Mesendoderm (in vitro differentiated cells): ENCODE data around the gene ARHGEF17.

Experiments used
- DNase-seq: peaks from one replicate; pipeline ENCODE4 v3.0.0; 2013
- H2AK5ac ChIP-seq: 2 replicates; pipeline ENCODE4 v1.6.1; 2013; ENCODE audit warnings: low read length, inconsistent platforms
- H2BK120ac ChIP-seq: 2 replicates; pipeline ENCODE4 v1.6.1; 2013; ENCODE audit warnings: low read depth, mild to moderate bottlenecking, low read length, moderate library complexity, mixed read lengths
- H2BK15ac ChIP-seq: replicated peaks from 2 replicates; pipeline ENCODE4 v1.6.1; 2013; ENCODE audit warnings: low read depth, mild to moderate bottlenecking, moderate library complexity
- H2BK5ac ChIP-seq: 2 replicates; pipeline ENCODE4 v1.6.1; 2013; ENCODE audit warnings: low read length, inconsistent platforms
- H3K18ac ChIP-seq: 2 replicates; pipeline ENCODE4 v1.6.1; 2013; ENCODE audit warnings: mild to moderate bottlenecking, low read length, mixed read lengths
- H3K23ac ChIP-seq: one replicate; pipeline ENCODE4 v1.6.1; 2013; ENCODE audit warnings: low read length
- H3K27ac ChIP-seq: 2 replicates; pipeline ENCODE4 v1.5.1; 2013; ENCODE audit warnings: low read depth, mild to moderate bottlenecking, inconsistent platforms, low read length, moderate library complexity
- H3K27me3 ChIP-seq: 2 replicates; pipeline ENCODE4 v1.6.1; 2013; ENCODE audit warnings: low read length, control low read depth, mild to moderate bottlenecking, inconsistent platforms; ENCODE audit not compliant: insufficient read depth, poor library complexity
- H3K36me3 ChIP-seq: 2 replicates; pipeline ENCODE4 v1.6.1; 2013; ENCODE audit warnings: low read length, inconsistent platforms; ENCODE audit not compliant: control insufficient read depth, insufficient read depth
- H3K4ac ChIP-seq: one replicate; pipeline ENCODE4 v1.6.1; 2013; ENCODE audit warnings: low read depth, mild to moderate bottlenecking, low read length, moderate library complexity
- H3K4me1 ChIP-seq: 2 replicates; pipeline ENCODE4 v1.6.1; 2013; ENCODE audit warnings: low read depth, low read length, inconsistent platforms; ENCODE audit not compliant: control insufficient read depth
- H3K4me2 ChIP-seq: 2 replicates; pipeline ENCODE4 v1.6.1; 2013; ENCODE audit warnings: low read length
- H3K4me3 ChIP-seq: 2 replicates; pipeline ENCODE4 v1.5.1; 2013; ENCODE audit warnings: mild to moderate bottlenecking, low read length
- H3K56ac ChIP-seq: one replicate; pipeline ENCODE4 v1.6.1; 2013; ENCODE audit warnings: low read length
- H3K79me1 ChIP-seq: 2 replicates; pipeline ENCODE4 v1.6.1; 2013; ENCODE audit warnings: low read length, inconsistent platforms
- H3K79me2 ChIP-seq: 2 replicates; pipeline ENCODE4 v1.6.1; 2013; ENCODE audit warnings: mild to moderate bottlenecking, low read length; ENCODE audit not compliant: control insufficient read depth, insufficient read depth
- H3K9ac ChIP-seq: 2 replicates; pipeline ENCODE4 v1.6.1; 2013; ENCODE audit warnings: low read length, inconsistent platforms
- H4K5ac ChIP-seq: one replicate; pipeline ENCODE4 v1.6.1; 2013; ENCODE audit warnings: low read length
- H4K8ac ChIP-seq: one replicate; pipeline ENCODE4 v1.6.1; 2013; ENCODE audit warnings: low read depth, mild to moderate bottlenecking, control low read depth, low read length, moderate library complexity
- WGBS: extraction: QIAGEN DNeasy Blood & Tissue Kit; methylation state at CpG from one replicate; pipeline ENCODE4 v1.1.7; 2013; ENCODE audit warnings: low lambda C conversion rate, missing lambda C conversion rate; ENCODE audit not compliant: insufficient coverage; ENCODE audit errors: extremely low coverage; 5-methylcytosine and 5-hydroxymethylcytosine counted together

ARHGEF17 gene

DNA sequence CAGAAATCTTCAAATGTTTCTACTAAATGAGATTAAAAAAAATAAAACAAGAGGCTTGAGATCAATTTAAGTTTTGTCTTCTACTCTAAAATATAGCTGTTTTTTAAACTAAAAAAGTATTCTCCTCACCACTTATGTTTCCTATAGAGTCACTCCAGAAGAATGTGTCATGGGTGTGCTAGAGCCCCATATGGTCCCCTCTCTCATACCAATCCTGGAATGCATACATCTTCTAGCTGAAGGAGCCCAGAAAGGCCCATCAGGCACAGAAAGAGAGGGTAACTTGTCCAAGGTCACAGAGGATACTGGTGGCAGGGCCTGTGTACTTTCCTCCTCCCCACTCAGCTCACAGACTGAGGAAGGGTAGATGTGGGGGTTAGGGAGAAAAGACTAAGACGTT is 102.6 kb downstream of the ARHGEF17 start:
- Histone ChIP-seq H4K8ac (no peak overlapping the region), H4K5ac (no peak overlapping the region), H3K79me2 (no peaks in the 10 kb centered on the region), H3K18ac (no peak overlapping the region), H3K4me1 (no peaks in the 10 kb centered on the region), H3K23ac (no peak overlapping the region), H3K9ac (no peak overlapping the region), H3K36me3 (peaks cover 2% of the 10 kb centered on the region), H3K4me2 (no peak overlapping the region), H3K79me1 (no peaks in the 10 kb centered on the region), H2BK120ac (no peak overlapping the region), H3K4me3 (no peak overlapping the region), H3K27me3 (no peaks in the 10 kb centered on the region), H3K4ac (no peak overlapping the region), H3K56ac (no peak overlapping the region), H2BK15ac (no peak overlapping the region), H3K27ac (no peak overlapping the region), H2BK5ac (no peak overlapping the region), H2AK5ac (no peak overlapping the region)
- no CpG with 5 or more reads among the region's 1 CpG for WGBS
- DNase-seq, result peak; percentile 37

- H3K4me1 ChIP-seq, result no peaks in the 10 kb centered on the region
- no peak overlapping the region for H3K4me2 ChIP-seq
- H3K9ac ChIP-seq, result no peak overlapping the region
- no peak overlapping the region for H3K4me3 ChIP-seq
- peak; percentile 35 for DNase-seq
- H3K4ac ChIP-seq, result no peak overlapping the region
- no peaks in the 10 kb centered on the region for H3K79me1 ChIP-seq
- H3K23ac ChIP-seq, result no peak overlapping the region
- no peak overlapping the region for H4K5ac ChIP-seq
- H3K27me3 ChIP-seq, result no peaks in the 10 kb centered on the region
- H3K36me3 ChIP-seq, result peaks cover 2% of the 10 kb centered on the region
- H3K56ac ChIP-seq, result no peak overlapping the region
- H3K79me2 ChIP-seq, result no peaks in the 10 kb centered on the region
- no peak overlapping the region for H2BK120ac ChIP-seq
- H3K18ac ChIP-seq, result no peak overlapping the region
- H2AK5ac ChIP-seq, result no peak overlapping the region
- H4K8ac ChIP-seq, result no peak overlapping the region
- no peak overlapping the region for H3K27ac ChIP-seq
- H2BK15ac ChIP-seq, result no peak overlapping the region
- H2BK5ac ChIP-seq, result no peak overlapping the region
- WGBS, result no CpG with 5 or more reads among the region's 2 CpGs
Observed at GRCh38 chr11:73411031-73411430, 103.0 kb downstream of the ARHGEF17 start.

DNA sequence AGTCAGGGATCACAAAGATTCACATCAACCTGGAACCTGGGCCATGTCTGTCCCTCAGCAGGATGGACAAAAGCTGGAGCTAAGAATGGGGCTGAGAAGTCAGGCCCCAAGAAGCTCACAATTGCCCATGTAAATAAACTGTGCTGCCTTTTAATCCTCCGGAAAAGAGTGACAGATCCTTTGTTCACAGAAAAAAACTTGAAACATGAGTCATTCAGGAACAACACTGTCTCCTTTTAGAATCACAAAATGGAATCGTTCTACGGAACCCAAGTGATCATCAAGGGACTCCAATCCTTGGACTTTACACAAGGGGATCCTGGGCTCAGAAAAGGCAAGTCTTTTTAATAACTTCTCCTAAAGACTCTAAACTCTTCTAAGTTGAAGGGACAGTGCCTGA is 104.2 kb downstream of the ARHGEF17 start:
- no peak overlapping the region for H2BK120ac ChIP-seq
- no peak overlapping the region for H3K4me2 ChIP-seq
- no peak overlapping the region for H3K4ac ChIP-seq
- no peak for DNase-seq
- no peak overlapping the region for H4K5ac ChIP-seq
- no peak overlapping the region for H3K18ac ChIP-seq
- H3K23ac ChIP-seq, result no peak overlapping the region
- no peaks in the 10 kb centered on the region for H3K36me3 ChIP-seq
- H3K9ac ChIP-seq, result no peak overlapping the region
- no peak overlapping the region for H3K56ac ChIP-seq
- H2BK15ac ChIP-seq, result no peak overlapping the region
- H3K79me1 ChIP-seq, result no peaks in the 10 kb centered on the region
- H4K8ac ChIP-seq, result no peak overlapping the region
- H3K27ac ChIP-seq, result no peak overlapping the region
- H3K27me3 ChIP-seq, result no peaks in the 10 kb centered on the region
- H3K4me1 ChIP-seq, result no peaks in the 10 kb centered on the region
- no peaks in the 10 kb centered on the region for H3K79me2 ChIP-seq
- H2BK5ac ChIP-seq, result no peak overlapping the region
- no peak overlapping the region for H2AK5ac ChIP-seq
- no peak overlapping the region for H3K4me3 ChIP-seq
- no CpG with 5 or more reads among the region's 3 CpGs for WGBS

- no peak overlapping the region for H3K27ac ChIP-seq
- no peak overlapping the region for H2AK5ac ChIP-seq
- no peak overlapping the region for H3K9ac ChIP-seq
- H3K79me1 ChIP-seq, result no peaks in the 10 kb centered on the region
- H2BK120ac ChIP-seq, result no peak overlapping the region
- H4K5ac ChIP-seq, result no peak overlapping the region
- no peaks in the 10 kb centered on the region for H3K27me3 ChIP-seq
- H3K23ac ChIP-seq, result no peak overlapping the region
- no peak for DNase-seq
- H3K36me3 ChIP-seq, result no peaks in the 10 kb centered on the region
- H2BK15ac ChIP-seq, result no peak overlapping the region
- no peaks in the 10 kb centered on the region for H3K79me2 ChIP-seq
- no peak overlapping the region for H3K4me2 ChIP-seq
- no peak overlapping the region for H3K4ac ChIP-seq
- no peak overlapping the region for H3K4me3 ChIP-seq
- H4K8ac ChIP-seq, result no peak overlapping the region
- WGBS, result no CpG with 5 or more reads among the region's 2 CpGs
- no peak overlapping the region for H2BK5ac ChIP-seq
- no peaks in the 10 kb centered on the region for H3K4me1 ChIP-seq
- no peak overlapping the region for H3K56ac ChIP-seq
- H3K18ac ChIP-seq, result no peak overlapping the region
Observed at GRCh38 chr11:73413256-73413655, 105.2 kb downstream of the ARHGEF17 start.

- Histone ChIP-seq H3K9ac (no peak overlapping the region), H3K27ac (no peak overlapping the region), H2BK5ac (no peak overlapping the region), H2BK120ac (no peak overlapping the region), H3K18ac (no peak overlapping the region), H3K56ac (no peak overlapping the region), H2BK15ac (no peak overlapping the region), H3K27me3 (no peaks in the 10 kb centered on the region), H3K4me2 (no peak overlapping the region), H3K4me3 (no peak overlapping the region), H2AK5ac (no peak overlapping the region), H3K23ac (no peak overlapping the region), H3K79me1 (no peaks in the 10 kb centered on the region), H4K5ac (no peak overlapping the region), H3K4me1 (no peaks in the 10 kb centered on the region), H3K36me3 (no peaks in the 10 kb centered on the region), H4K8ac (no peak overlapping the region), H3K4ac (no peak overlapping the region), H3K79me2 (no peaks in the 10 kb centered on the region)
- DNase-seq, result no peak
- WGBS, result no CpG with 5 or more reads among the region's 1 CpG
Observed at GRCh38 chr11:73414977-73415651, 107.0 kb downstream of the ARHGEF17 start.
